Measurements from ENCODE around the gene TUT7.
A peak's percentile ranks its signal among the peaks of the same experiment; 100 is the strongest.

The TUT7 gene

GRCh38 chr9:86308687-86309086 lies 45.5 kb downstream of the TUT7 start:
- no peaks in the 10 kb centered on the region for H3K27me3 ChIP-seq (ENCODE audit: insufficient read depth, poor library complexity, severe bottlenecking)
- H3K27ac ChIP-seq (ENCODE audit: poor library complexity, severe bottlenecking) = no peak overlapping the region
- DNase-seq (ENCODE audit: low spot score) (no peak), ATAC-seq (ENCODE audit: low read depth) (no peak)
- no peak for TF ChIP-seq CTCF (IDR thresholded peaks at IDR 0.05; ENCODE audit: poor library complexity, severe bottlenecking)
- peaks cover 5% of the 10 kb centered on the region for H3K4me1 ChIP-seq (ENCODE audit: insufficient read depth, poor library complexity, severe bottlenecking)
- no peaks in the 10 kb centered on the region for H3K9me3 ChIP-seq (ENCODE audit: severe bottlenecking)
- H3K36me3 ChIP-seq (ENCODE audit: low read depth) = peaks cover 87% of the 10 kb centered on the region
- no peak overlapping the region for H3K4me3 ChIP-seq (ENCODE audit: severe bottlenecking)

GRCh38 chr9:86304236-86304730 lies 49.9 kb downstream of the TUT7 start:
- Histone ChIP-seq H3K27ac (ENCODE audit: poor library complexity, severe bottlenecking) (peak overlapping the region; percentile 1), H3K4me3 (ENCODE audit: severe bottlenecking) (no peak overlapping the region), H3K4me1 (ENCODE audit: insufficient read depth, poor library complexity, severe bottlenecking) (peaks cover 12% of the 10 kb centered on the region), H3K9me3 (ENCODE audit: severe bottlenecking) (no peaks in the 10 kb centered on the region), H3K36me3 (ENCODE audit: low read depth) (peaks cover 100% of the 10 kb centered on the region), H3K27me3 (ENCODE audit: insufficient read depth, poor library complexity, severe bottlenecking) (no peaks in the 10 kb centered on the region)
- no peak for ATAC-seq (ENCODE audit: low read depth)
- DNase-seq (ENCODE audit: low spot score) = no peak
- TF ChIP-seq CTCF (IDR thresholded peaks at IDR 0.05; ENCODE audit: poor library complexity, severe bottlenecking) = no peak

- Histone ChIP-seq H3K9me3 (ENCODE audit: severe bottlenecking) (no peaks in the 10 kb centered on the region), H3K27me3 (ENCODE audit: insufficient read depth, poor library complexity, severe bottlenecking) (no peaks in the 10 kb centered on the region), H3K36me3 (ENCODE audit: low read depth) (peaks cover 100% of the 10 kb centered on the region), H3K27ac (ENCODE audit: poor library complexity, severe bottlenecking) (peak overlapping the region; percentile 1), H3K4me1 (ENCODE audit: insufficient read depth, poor library complexity, severe bottlenecking) (peaks cover 12% of the 10 kb centered on the region), H3K4me3 (ENCODE audit: severe bottlenecking) (no peak overlapping the region)
- DNase-seq (ENCODE audit: low spot score) (no peak), ATAC-seq (ENCODE audit: low read depth) (peak; percentile 89)
- TF ChIP-seq CTCF (IDR thresholded peaks at IDR 0.05; ENCODE audit: poor library complexity, severe bottlenecking) = no peak
Measured at GRCh38 chr9:86303316-86303975, 50.8 kb downstream of the TUT7 start.

- Histone ChIP-seq H3K27me3 (ENCODE audit: insufficient read depth, poor library complexity, severe bottlenecking) (no peaks in the 10 kb centered on the region), H3K4me1 (ENCODE audit: insufficient read depth, poor library complexity, severe bottlenecking) (peaks cover 12% of the 10 kb centered on the region), H3K36me3 (ENCODE audit: low read depth) (peaks cover 97% of the 10 kb centered on the region), H3K9me3 (ENCODE audit: severe bottlenecking) (no peaks in the 10 kb centered on the region), H3K4me3 (ENCODE audit: severe bottlenecking) (no peak overlapping the region), H3K27ac (ENCODE audit: poor library complexity, severe bottlenecking) (no peak overlapping the region)
- DNase-seq (ENCODE audit: low spot score) (no peak), ATAC-seq (ENCODE audit: low read depth) (no peak)
- no peak for TF ChIP-seq CTCF (IDR thresholded peaks at IDR 0.05; ENCODE audit: poor library complexity, severe bottlenecking)
Measured at GRCh38 chr9:86301686-86302085, 52.5 kb downstream of the TUT7 start.

- Histone ChIP-seq H3K27me3 (ENCODE audit: insufficient read depth, poor library complexity, severe bottlenecking) (no peaks in the 10 kb centered on the region), H3K4me1 (ENCODE audit: insufficient read depth, poor library complexity, severe bottlenecking) (peaks cover 12% of the 10 kb centered on the region), H3K4me3 (ENCODE audit: severe bottlenecking) (no peak overlapping the region), H3K27ac (ENCODE audit: poor library complexity, severe bottlenecking) (no peak overlapping the region), H3K9me3 (ENCODE audit: severe bottlenecking) (no peaks in the 10 kb centered on the region), H3K36me3 (ENCODE audit: low read depth) (peaks cover 97% of the 10 kb centered on the region)
- ATAC-seq (ENCODE audit: low read depth) (no peak), DNase-seq (ENCODE audit: low spot score) (no peak)
- no peak for TF ChIP-seq CTCF (IDR thresholded peaks at IDR 0.05; ENCODE audit: poor library complexity, severe bottlenecking)
Measured at GRCh38 chr9:86300701-86301100, 53.5 kb downstream of the TUT7 start.

Measured in RWPE2 (cell line).